SK-N-SH (cell line): ENCODE data around the gene KNOP1. TPM values are rescaled to one million over a fixed set of nuclear protein-coding genes. Genes with fewer than 3 reads are reported as not detected.

Experiments used
- CTCF ChIA-PET: fragments of 300-600, 350-600 bp; formaldehyde crosslinking; extraction: SDS; loops from one replicate; lab custom pipeline; 2021; lab: Yijun Ruan, JAX
- POLR2A ChIA-PET: fragments of 350-600 bp; sonication (Branson Sonifier 250); formaldehyde crosslinking; extraction: SDS; loops from one replicate; lab custom pipeline; 2020; ENCODE audit warnings: antibody characterized with exemption, inconsistent platforms; lab: Yijun Ruan, JAX
- DNase-seq: peaks from one replicate; pipeline ENCODE4 v3.0.0; 2012
- H2AFZ ChIP-seq: fragments of 200-600 bp; sonication (generic); 2 replicates; pipeline ENCODE4 v1.8.1; 2016; ENCODE audit warnings: antibody characterized with exemption, mild to moderate bottlenecking, low read depth
- H3F3A ChIP-seq: fragments of 200-600 bp; sonication (generic); replicated peaks from 2 replicates; pipeline ENCODE3; 2016; ENCODE audit warnings: antibody characterized with exemption, mild to moderate bottlenecking; ENCODE audit not compliant: insufficient read depth
- H3K27ac ChIP-seq, 2 experiments: fragments of 200-500 bp in 1 of 2; fragments of 200-600 bp in 1 of 2; sonication (Bioruptor generic) in 1 of 2; sonication (generic), shearing (Covaris generic) in 1 of 2; 2 replicates each; pipeline versions ENCODE4 v1.5.1 to v1.6.1; 2014 to 2016; ENCODE audit warnings: low read depth in 2 of 2, inconsistent platforms in 1 of 2, low read length in 1 of 2, mild to moderate bottlenecking in 1 of 2, mixed read lengths in 1 of 2
- H3K27me3 ChIP-seq: fragments of 200-600 bp; sonication (generic), shearing (Covaris generic); 2 replicates; pipeline ENCODE4 v1.6.1; 2016; ENCODE audit warnings: mixed run types; ENCODE audit not compliant: insufficient read depth
- H3K36me3 ChIP-seq, 2 experiments: fragments of 200-500 bp in 1 of 2; fragments of 200-600 bp in 1 of 2; sonication (Bioruptor generic) in 1 of 2; sonication (generic) in 1 of 2; replicated peaks in 1 of 2; 2 replicates each; pipeline versions ENCODE3 to v1.5.1; 2014 to 2016; ENCODE audit warnings: low read length in 1 of 2, mild to moderate bottlenecking in 1 of 2; ENCODE audit not compliant: insufficient read depth in 2 of 2, control insufficient read depth in 1 of 2
- H3K4me1 ChIP-seq, 2 experiments: fragments of 200-500 bp in 1 of 2; fragments of 200-600 bp in 1 of 2; sonication (Bioruptor generic) in 1 of 2; sonication (generic), shearing (Covaris generic) in 1 of 2; 2 replicates each; pipeline versions ENCODE4 v1.5.1 to v1.6.1; 2014 to 2016; ENCODE audit warnings: low read depth in 1 of 2, low read length in 1 of 2, mixed run types in 1 of 2; ENCODE audit not compliant: insufficient read depth in 2 of 2, control insufficient read depth in 1 of 2
- H3K4me2 ChIP-seq: fragments of 200-600 bp; sonication (generic), shearing (Covaris generic); 2 replicates; pipeline ENCODE4 v1.6.1; 2017; ENCODE audit warnings: mixed run types
- H3K4me3 ChIP-seq, 2 experiments: fragments of 200-500 bp in 1 of 2; fragments of 200-600 bp in 1 of 2; sonication (Bioruptor generic) in 1 of 2; sonication (generic), shearing (Covaris generic) in 1 of 2; 2 replicates each; pipeline versions ENCODE4 v1.5.1 to v1.8.1; 2014 to 2016; ENCODE audit warnings: low read depth in 2 of 2, inconsistent platforms in 1 of 2, low read length in 1 of 2, mild to moderate bottlenecking in 1 of 2, mixed read lengths in 1 of 2, moderate library complexity in 1 of 2
- H3K79me2 ChIP-seq: fragments of 200-600 bp; sonication (generic); 2 replicates; pipeline ENCODE4 v1.8.1; 2017; ENCODE audit warnings: mild to moderate bottlenecking; ENCODE audit not compliant: insufficient read depth
- H3K9ac ChIP-seq: fragments of 200-600 bp; sonication (generic); 2 replicates; pipeline ENCODE4 v1.6.1; 2017; ENCODE audit warnings: mixed run types
- H3K9me2 ChIP-seq: fragments of 200-600 bp; sonication (generic); 2 replicates; pipeline ENCODE4 v1.6.1; 2017; ENCODE audit warnings: mixed run types
- H3K9me3 ChIP-seq: fragments of 200-600 bp; sonication (generic); 2 replicates; pipeline ENCODE4 v1.6.1; 2017; ENCODE audit warnings: mixed run types, mild to moderate bottlenecking, moderate library complexity
- H4K20me1 ChIP-seq: fragments of 200-600 bp; sonication (generic); 2 replicates; pipeline ENCODE4 v1.6.1; 2017; ENCODE audit warnings: mild to moderate bottlenecking, mixed run types; ENCODE audit not compliant: insufficient read depth
- CHD2 ChIP-seq: fragments of 150-350 bp; IDR thresholded peaks from 2 replicates; pipeline ENCODE4 v1.6.1; 2018; ENCODE audit warnings: low read length; ENCODE audit not compliant: partially characterized antibody
- EP300 ChIP-seq, 2 experiments: IDR thresholded peaks; 2 replicates each; pipeline versions ENCODE4 v1.4.0 to v1.6.1; 2012; ENCODE audit warnings: borderline replicate concordance in 1 of 2, low read depth in 1 of 2, low read length in 1 of 2
- FOSL2 ChIP-seq: IDR thresholded peaks from 2 replicates; pipeline ENCODE4 v1.4.0; 2012; ENCODE audit warnings: low read depth, mild to moderate bottlenecking, moderate library complexity, borderline replicate concordance
- FOXJ3 ChIP-seq: sonication (generic); formaldehyde crosslinking; IDR thresholded peaks from 2 replicates; pipeline ENCODE4 v1.5.1; 2020; ENCODE audit warnings: mild to moderate bottlenecking, missing genetic modification reagents
- IRF3 ChIP-seq: fragments of 150-350 bp; IDR thresholded peaks from 2 replicates; pipeline ENCODE4 v1.6.1; 2016; ENCODE audit warnings: mild to moderate bottlenecking, low read depth, low read length
- JUND ChIP-seq: IDR thresholded peaks from 2 replicates; pipeline ENCODE4 v1.4.0; 2012
- MAX ChIP-seq: IDR thresholded peaks from 2 replicates; pipeline ENCODE4 v1.4.0; 2012; ENCODE audit warnings: low read depth
- MXI1 ChIP-seq: IDR thresholded peaks from 2 replicates; pipeline ENCODE4 v1.6.1; 2012; ENCODE audit warnings: mild to moderate bottlenecking, low read depth, low read length, improper control_type of control experiment
- NFIC ChIP-seq: IDR thresholded peaks from 2 replicates; pipeline ENCODE4 v1.4.0; 2012; ENCODE audit warnings: borderline replicate concordance
- PBX3 ChIP-seq: IDR thresholded peaks from 2 replicates; pipeline ENCODE4; 2012
- POLR2AphosphoS5 ChIP-seq: IDR thresholded peaks from 2 replicates; pipeline ENCODE4 v1.6.1; 2012; ENCODE audit warnings: low read depth, low read length
- SIN3A ChIP-seq: IDR thresholded peaks from 2 replicates; pipeline ENCODE4 v1.6.1; 2012; ENCODE audit warnings: low read depth, mild to moderate bottlenecking, low read length, moderate library complexity, borderline replicate concordance
- SMC3 ChIP-seq: IDR thresholded peaks from 2 replicates; pipeline ENCODE4 v1.6.1; 2012; ENCODE audit warnings: low read depth, low read length, improper control_type of control experiment
- TAF1 ChIP-seq: IDR thresholded peaks from 2 replicates; pipeline ENCODE4 v1.6.1; 2012; ENCODE audit warnings: low read depth, mild to moderate bottlenecking, low read length, moderate library complexity, borderline replicate concordance
- TEAD4 ChIP-seq: IDR thresholded peaks from 2 replicates; pipeline ENCODE4 v1.4.0; 2012; ENCODE audit warnings: mild to moderate bottlenecking, borderline replicate concordance; ENCODE audit not compliant: insufficient read depth
- USF2 ChIP-seq: fragments of 150-350 bp; IDR thresholded peaks from 2 replicates; pipeline ENCODE4 v1.6.1; 2017; ENCODE audit warnings: antibody characterized with exemption, low read length, low read depth, borderline replicate concordance
- YY1 ChIP-seq: IDR thresholded peaks from 2 replicates; pipeline ENCODE4 v1.4.0; 2012; ENCODE audit warnings: low read depth, mild to moderate bottlenecking
- ZBTB33 ChIP-seq: IDR thresholded peaks from 2 replicates; pipeline ENCODE4 v1.4.0; 2012; ENCODE audit warnings: low read depth, borderline replicate concordance
- WGBS: methylation state at CpG from one replicate; pipeline ENCODE4 v1.1.6; 2017; ENCODE audit warnings: low lambda C conversion rate; 5-methylcytosine and 5-hydroxymethylcytosine counted together
- polyA plus RNA-seq, 3 experiments: library from polyadenylated mRNA; depleted of rRNA; stranded (reverse); fragments of >200 nt; gene quantifications; 2 replicates each; pipeline ENCODE4 v1.2.3, GENCODE V29; 2012

The KNOP1 gene
- polyA plus RNA-seq, 1 of the 3 experiments (the other 2 are of a cell fraction): 13.2 TPM

GRCh38 chr16:19728636-19728965 is 10.6 kb upstream of the KNOP1 start:
- Histone ChIP-seq H3K4me1 (no peaks in the 10 kb centered on the region), H3K27ac (no peak overlapping the region), H3K4me3 (no peak overlapping the region), H2AFZ (no peak overlapping the region), H3K9ac (no peak overlapping the region), H3K79me2 (no peaks in the 10 kb centered on the region), H3K36me3 (no peaks in the 10 kb centered on the region), H3K9me2 (no peaks in the 10 kb centered on the region), H4K20me1 (no peaks in the 10 kb centered on the region), H3K27me3 (no peaks in the 10 kb centered on the region), H3K9me3 (no peaks in the 10 kb centered on the region), H3K4me2 (no peak overlapping the region), H3F3A (no peaks in the 10 kb centered on the region)
- no peak for TF ChIP-seq FOXJ3 (CRISPR knock-in tag)
- TF ChIP-seq JUND: no peak
- no peak for TF ChIP-seq MAX
- no peak for TF ChIP-seq YY1
- TF ChIP-seq IRF3: no peak
- no peak for TF ChIP-seq TAF1
- TF ChIP-seq USF2: no peak
- no peak for TF ChIP-seq ZBTB33
- no peak for TF ChIP-seq CHD2
- no peak for TF ChIP-seq TEAD4
- no peak for TF ChIP-seq PBX3
- no peak for TF ChIP-seq MXI1
- TF ChIP-seq FOSL2: no peak
- no peak for TF ChIP-seq SMC3
- no peak for TF ChIP-seq EP300 (IDR thresholded peaks at IDR 0.05; ENCODE audit: borderline replicate concordance in 1 of 2, low read depth in 1 of 2, low read length in 1 of 2)
- no peak for TF ChIP-seq SIN3A
- no peak for TF ChIP-seq NFIC
- TF ChIP-seq POLR2AphosphoS5: no peak
- POLR2A ChIA-PET: no interaction called here
- WGBS: 94% methylated on average over 3 of the region's 3 CpGs
- DNase-seq: no peak
- CTCF ChIA-PET: no interaction called here
